Measurements from ENCODE around the gene GSK3B.

The GSK3B gene

DNA sequence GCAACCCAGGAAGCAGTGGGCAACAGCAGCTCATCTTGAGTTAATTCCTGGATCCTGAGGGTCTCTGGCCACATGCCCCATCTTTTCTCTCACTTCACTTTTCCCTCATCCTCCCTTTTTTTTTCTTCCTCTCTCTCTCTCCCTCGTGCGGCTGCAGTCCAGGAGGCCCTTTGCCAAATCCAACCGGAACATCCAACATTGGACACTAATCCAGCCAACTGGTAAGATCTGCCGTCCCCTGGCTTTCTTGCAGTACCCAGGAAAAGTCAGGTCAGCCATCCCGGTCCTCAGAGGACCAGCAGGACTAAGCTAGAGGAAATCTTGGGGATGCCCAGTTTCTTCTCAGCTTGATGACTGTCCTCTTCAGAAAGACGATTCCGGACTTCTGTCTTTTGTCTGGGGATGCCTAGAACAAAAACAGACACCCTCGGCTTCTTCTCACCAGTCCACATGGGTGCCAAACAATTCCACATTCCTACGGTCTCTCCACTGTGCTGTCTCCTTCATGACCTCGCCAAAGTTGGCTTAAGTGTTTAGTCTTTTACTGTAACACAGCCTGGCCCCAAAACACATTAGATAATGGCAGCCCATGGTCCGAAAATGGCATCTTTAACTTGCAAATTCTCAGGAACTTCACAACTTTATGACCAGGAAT, 115.6 kb downstream of the GSK3B start:
- H3K4me1 Mint-ChIP-seq (ENCODE audit: low read depth) = peaks cover 3% of the 10 kb centered on the region
- peaks cover 16% of the 10 kb centered on the region for H3K36me3 Mint-ChIP-seq (ENCODE audit: low read depth)
- no peak overlapping the region for H3K4me3 Mint-ChIP-seq
- H3K27me3 Mint-ChIP-seq (ENCODE audit: low read depth) = no peaks in the 10 kb centered on the region
- H3K9me3 Mint-ChIP-seq = peaks cover 7% of the 10 kb centered on the region
- H3K27ac Mint-ChIP-seq = no peak overlapping the region

DNA sequence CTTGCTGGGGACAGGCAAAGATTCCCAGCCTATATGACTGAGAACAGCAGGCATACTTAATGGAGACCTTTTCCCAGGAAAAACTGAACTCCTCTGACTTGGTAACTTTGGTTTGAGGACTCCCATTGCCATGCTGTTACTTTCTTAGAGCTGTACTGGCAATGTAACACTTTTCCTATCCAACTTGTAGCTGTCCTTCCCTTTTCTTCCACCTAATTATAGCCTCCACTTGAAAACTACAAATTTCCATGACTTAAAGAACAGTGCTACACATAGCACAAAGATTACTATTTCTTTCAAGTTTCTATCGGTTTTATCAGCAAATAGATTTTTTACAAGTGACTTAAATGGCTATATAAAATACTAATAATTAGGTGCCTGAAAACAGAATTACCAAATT, 116.9 kb downstream of the GSK3B start:
- H3K27ac Mint-ChIP-seq = no peak overlapping the region
- peaks cover under 1% of the 10 kb centered on the region for H3K9me3 Mint-ChIP-seq
- peaks cover 3% of the 10 kb centered on the region for H3K4me1 Mint-ChIP-seq (ENCODE audit: low read depth)
- no peaks in the 10 kb centered on the region for H3K27me3 Mint-ChIP-seq (ENCODE audit: low read depth)
- H3K4me3 Mint-ChIP-seq = no peak overlapping the region
- peaks cover 12% of the 10 kb centered on the region for H3K36me3 Mint-ChIP-seq (ENCODE audit: low read depth)

DNA sequence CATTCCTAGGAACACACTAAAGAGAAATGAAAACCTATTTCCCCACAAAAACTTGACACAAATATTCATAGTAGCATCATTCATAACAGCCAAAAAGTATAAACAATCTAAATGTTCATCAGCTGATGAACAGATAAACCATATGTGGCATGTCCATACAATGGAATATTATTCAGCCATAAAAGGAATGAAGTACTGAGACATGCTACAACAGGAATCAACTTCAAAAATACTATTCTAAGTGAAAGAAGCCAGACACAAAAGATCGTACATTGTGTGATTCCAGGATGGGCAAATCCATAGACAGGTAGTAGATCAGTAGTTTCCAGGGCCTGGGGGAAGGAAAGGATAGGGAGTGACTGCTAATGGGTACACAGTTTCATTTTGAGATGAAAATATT, 118.0 kb downstream of the GSK3B start:
- H3K4me1 Mint-ChIP-seq (ENCODE audit: low read depth) = peaks cover 6% of the 10 kb centered on the region
- H3K4me3 Mint-ChIP-seq = no peak overlapping the region
- H3K27ac Mint-ChIP-seq = no peak overlapping the region
- H3K9me3 Mint-ChIP-seq = no peaks in the 10 kb centered on the region
- H3K36me3 Mint-ChIP-seq (ENCODE audit: low read depth) = peaks cover 12% of the 10 kb centered on the region
- H3K27me3 Mint-ChIP-seq (ENCODE audit: low read depth) = no peaks in the 10 kb centered on the region

DNA sequence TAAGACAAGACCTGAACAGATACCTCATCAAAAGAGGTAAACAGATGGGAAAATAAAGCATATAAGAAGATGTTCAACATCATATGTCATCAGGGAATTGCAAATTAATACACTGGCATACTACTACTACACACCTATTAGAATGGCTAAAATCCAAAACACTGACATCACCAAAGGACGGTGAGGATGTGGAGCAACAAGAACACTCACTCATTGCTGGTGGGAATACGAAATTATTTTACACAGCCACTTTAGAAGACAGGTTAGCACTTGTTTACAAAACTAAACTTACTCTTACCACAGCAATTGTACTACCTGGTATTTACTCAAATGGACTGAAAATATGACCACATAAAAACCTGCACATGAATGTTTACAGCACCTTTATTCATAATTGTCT, 119.6 kb downstream of the GSK3B start:
- no peak overlapping the region for H3K27ac Mint-ChIP-seq
- no peaks in the 10 kb centered on the region for H3K27me3 Mint-ChIP-seq (ENCODE audit: low read depth)
- H3K4me3 Mint-ChIP-seq = no peak overlapping the region
- peaks cover 6% of the 10 kb centered on the region for H3K4me1 Mint-ChIP-seq (ENCODE audit: low read depth)
- H3K9me3 Mint-ChIP-seq = no peaks in the 10 kb centered on the region
- peaks cover 13% of the 10 kb centered on the region for H3K36me3 Mint-ChIP-seq (ENCODE audit: low read depth)

DNA sequence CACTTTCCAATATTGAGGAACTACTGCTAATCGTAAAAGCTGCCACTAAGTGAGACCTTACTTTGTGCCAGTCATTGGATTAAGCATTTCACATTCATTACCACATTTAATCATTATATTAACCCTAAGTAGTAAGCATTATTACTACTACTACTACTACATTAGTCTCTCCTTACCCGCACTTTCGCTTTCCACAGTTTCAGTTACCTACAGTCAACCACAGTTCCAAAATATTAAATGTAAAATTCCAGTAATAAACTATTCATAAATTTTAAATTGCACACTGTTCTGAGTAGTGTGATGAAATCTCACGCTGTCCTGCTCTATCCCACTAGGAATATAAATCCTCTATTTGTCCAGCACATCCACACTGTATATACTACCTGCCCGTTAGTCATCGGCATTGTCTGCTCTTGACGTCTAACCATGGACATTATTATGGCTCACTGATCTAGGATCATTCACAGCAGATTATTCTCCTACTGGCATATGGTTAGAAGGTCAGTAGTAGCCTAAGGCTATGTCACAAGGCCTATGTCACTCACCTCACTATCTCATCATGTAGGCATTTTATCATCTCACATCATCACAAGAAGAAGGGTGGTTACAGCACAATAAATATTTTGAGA, 121.1 kb downstream of the GSK3B start:
- no peaks in the 10 kb centered on the region for H3K9me3 Mint-ChIP-seq

DNA sequence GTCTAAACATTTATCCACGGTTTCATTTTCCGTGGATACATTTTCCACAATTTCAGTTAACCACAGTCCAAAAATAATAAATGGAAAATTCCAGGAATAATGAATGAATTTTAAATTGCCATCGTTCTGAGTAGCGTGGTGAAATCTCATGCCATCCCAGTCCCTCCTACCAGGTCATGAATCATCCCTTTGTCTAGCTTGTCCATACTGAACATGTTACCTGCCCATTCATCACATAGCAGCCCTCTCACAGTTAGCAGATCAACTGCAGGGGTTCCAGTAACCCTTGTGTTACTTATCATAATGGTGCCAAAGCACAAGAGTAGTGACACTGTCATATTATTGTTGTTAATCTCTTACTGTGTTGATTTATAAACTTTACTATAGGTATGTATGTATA, 124.5 kb downstream of the GSK3B start:
- Mint-ChIP-seq H3K36me3 (ENCODE audit: low read depth) (peaks cover 1% of the 10 kb centered on the region), H3K27me3 (ENCODE audit: low read depth) (no peaks in the 10 kb centered on the region), H3K9me3 (no peaks in the 10 kb centered on the region), H3K4me3 (no peak overlapping the region), H3K27ac (no peak overlapping the region), H3K4me1 (ENCODE audit: low read depth) (peaks cover 6% of the 10 kb centered on the region)

More for the DNA sequence above, 121.1 kb downstream of the GSK3B start:
- no peak overlapping the region for H3K27ac Mint-ChIP-seq
- H3K4me3 Mint-ChIP-seq = no peak overlapping the region
- H3K27me3 Mint-ChIP-seq (ENCODE audit: low read depth) = no peaks in the 10 kb centered on the region
- peaks cover 7% of the 10 kb centered on the region for H3K36me3 Mint-ChIP-seq (ENCODE audit: low read depth)
- H3K4me1 Mint-ChIP-seq (ENCODE audit: low read depth) = peaks cover 3% of the 10 kb centered on the region

DNA sequence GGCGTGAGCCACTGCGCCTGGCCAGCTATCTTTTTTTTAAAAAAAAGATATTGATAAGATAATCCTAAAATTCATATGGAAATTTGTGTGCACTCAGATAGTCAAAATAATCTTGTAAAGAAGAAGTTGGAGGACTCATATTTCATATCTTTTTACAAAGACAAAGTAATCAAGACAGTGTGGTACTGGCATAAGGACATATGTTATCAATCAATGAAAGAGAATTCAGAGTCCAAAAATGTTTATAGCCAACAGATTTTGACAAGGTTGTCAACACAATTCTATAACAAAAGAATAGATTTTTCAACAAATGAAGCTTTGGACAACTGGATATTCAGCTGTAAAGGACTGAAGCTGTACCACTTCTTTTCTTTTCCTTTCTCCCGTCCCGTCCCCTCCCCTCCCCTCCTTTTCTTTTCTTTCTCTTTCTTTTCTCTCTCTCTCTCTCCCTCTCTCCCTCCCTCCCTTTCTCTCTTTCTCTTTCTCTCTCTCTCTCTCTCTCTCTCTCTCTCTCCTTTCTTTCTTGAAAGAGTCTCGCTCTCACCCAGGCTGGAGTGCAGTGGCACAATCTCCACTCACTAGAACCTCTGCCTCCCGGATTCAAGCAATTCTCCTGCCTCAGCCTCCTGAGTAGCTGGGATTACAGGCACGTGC, 126.8 kb downstream of the GSK3B start:
- Mint-ChIP-seq H3K4me3 (no peak overlapping the region), H3K36me3 (ENCODE audit: low read depth) (peaks cover 4% of the 10 kb centered on the region), H3K27ac (no peak overlapping the region), H3K27me3 (ENCODE audit: low read depth) (no peaks in the 10 kb centered on the region), H3K4me1 (ENCODE audit: low read depth) (peaks cover 6% of the 10 kb centered on the region), H3K9me3 (no peaks in the 10 kb centered on the region)

DNA sequence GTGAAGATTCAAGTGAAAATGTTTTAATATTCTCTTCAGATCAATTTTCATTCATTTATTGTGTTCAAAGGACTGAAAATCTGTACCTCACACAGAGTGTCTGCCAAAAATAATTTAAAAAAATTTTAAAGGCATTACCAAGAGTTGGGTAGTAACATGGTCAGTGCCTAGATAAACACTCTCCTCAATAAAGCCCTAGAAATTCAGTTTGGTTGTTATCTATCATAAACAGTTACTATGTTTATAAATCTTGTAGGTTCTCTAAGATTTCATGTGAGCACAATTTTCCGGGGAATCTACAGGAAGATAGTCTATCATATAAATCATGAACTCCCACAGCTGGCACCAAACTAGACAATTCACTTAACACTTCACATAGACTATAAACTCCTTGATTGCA, 128.6 kb downstream of the GSK3B start:
- Mint-ChIP-seq H3K36me3 (ENCODE audit: low read depth) (peaks cover 7% of the 10 kb centered on the region), H3K27me3 (ENCODE audit: low read depth) (no peaks in the 10 kb centered on the region), H3K4me3 (no peak overlapping the region), H3K27ac (no peak overlapping the region), H3K9me3 (no peaks in the 10 kb centered on the region), H3K4me1 (ENCODE audit: low read depth) (peaks cover 3% of the 10 kb centered on the region)

DNA sequence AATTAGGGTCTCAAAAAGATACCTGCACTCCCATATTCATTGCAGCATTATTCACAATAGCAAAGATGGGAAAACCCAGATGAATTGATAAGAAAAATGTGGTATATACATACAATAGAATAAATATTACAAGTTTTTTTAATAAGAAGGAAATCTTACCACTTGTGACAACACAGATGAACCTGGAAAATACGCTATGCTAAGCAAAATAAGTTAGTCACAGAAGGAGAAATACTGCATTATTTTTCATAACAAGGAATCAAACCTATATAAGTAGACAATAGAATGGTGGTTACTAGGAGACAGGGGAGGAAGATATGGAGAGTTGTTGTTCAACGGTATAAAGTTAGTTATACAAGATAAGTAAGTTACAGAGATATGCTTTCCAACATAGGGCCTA, 130.0 kb downstream of the GSK3B start:
- Mint-ChIP-seq H3K36me3 (ENCODE audit: low read depth) (peaks cover 8% of the 10 kb centered on the region), H3K9me3 (no peaks in the 10 kb centered on the region), H3K27me3 (ENCODE audit: low read depth) (no peaks in the 10 kb centered on the region), H3K27ac (no peak overlapping the region), H3K4me3 (no peak overlapping the region), H3K4me1 (ENCODE audit: low read depth) (peaks cover 3% of the 10 kb centered on the region)

DNA sequence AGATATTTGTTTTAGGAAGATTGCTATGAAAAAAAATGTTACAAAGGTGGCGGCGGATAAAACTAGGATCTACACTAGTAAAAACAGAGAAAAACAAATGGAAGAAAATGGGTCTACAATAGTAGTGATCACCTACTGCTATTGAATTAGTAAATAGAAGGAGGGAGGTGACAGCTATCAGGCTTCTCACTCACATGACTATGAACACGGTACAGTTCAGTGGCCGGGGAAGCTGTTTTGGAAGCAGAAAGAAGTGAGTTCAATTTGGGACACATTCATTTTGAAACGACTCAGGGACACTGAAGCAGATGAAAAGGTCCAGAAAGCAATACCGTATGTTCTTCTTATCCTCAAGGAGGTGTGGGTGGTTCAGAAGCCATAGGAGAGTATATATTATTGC, 138.3 kb downstream of the GSK3B start:
- Mint-ChIP-seq H3K27me3 (ENCODE audit: low read depth) (no peaks in the 10 kb centered on the region), H3K9me3 (no peaks in the 10 kb centered on the region), H3K36me3 (ENCODE audit: low read depth) (peaks cover 7% of the 10 kb centered on the region), H3K27ac (no peak overlapping the region), H3K4me1 (ENCODE audit: low read depth) (no peaks in the 10 kb centered on the region), H3K4me3 (no peak overlapping the region)

DNA sequence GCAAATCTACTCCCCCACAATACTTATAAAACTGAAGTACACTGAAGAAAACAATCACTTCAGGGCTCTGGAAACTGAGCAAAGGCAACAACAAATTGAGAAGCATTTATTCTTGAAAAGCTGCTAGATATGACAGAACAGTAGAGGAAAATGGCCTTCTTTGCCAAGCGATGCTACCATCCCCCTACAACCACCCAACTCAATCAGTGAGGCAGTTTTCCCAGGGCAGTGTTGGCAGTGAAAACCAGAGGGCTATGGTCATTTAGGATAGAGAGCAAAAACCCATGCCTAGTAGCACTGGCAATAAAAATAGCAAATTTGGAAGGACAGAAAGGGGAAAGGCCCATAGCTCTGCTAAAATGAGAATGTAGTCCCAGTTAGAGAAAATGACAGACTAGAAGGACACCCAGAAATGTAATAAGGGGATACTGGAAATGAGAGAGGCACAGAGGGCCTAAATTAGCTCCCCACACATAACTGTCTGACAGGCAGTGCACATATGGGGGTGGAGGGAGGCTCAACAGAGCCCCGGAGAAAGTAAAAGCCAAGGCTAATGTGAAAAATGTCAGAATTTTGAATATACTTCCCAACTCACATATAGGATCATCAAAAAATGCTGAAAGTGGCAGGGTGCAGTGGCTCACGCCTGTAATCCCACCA, 143.5 kb downstream of the GSK3B start:
- H3K27me3 Mint-ChIP-seq (ENCODE audit: low read depth) = no peaks in the 10 kb centered on the region
- H3K4me3 Mint-ChIP-seq = no peak overlapping the region
- peaks cover 4% of the 10 kb centered on the region for H3K36me3 Mint-ChIP-seq (ENCODE audit: low read depth)
- H3K9me3 Mint-ChIP-seq = no peaks in the 10 kb centered on the region
- H3K4me1 Mint-ChIP-seq (ENCODE audit: low read depth) = no peaks in the 10 kb centered on the region
- no peak overlapping the region for H3K27ac Mint-ChIP-seq

DNA sequence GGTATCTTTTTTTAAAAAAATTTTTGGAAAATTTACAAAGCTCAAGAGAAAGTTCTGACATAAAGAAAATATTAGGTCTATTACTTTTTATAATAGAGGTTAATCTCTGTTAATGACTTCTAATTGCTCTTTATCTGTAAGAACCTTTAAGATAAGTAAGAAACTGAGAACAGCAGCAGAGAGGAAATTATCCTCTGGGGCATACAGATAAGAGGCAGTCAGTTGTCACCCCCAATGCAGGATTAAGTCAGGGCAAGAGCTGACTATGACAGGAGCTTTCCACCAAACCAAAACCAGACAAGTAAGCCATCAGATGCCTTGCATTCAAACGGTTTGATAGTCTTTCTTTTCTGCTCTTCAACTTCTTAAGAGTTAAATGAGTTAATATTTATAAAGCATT, 149.0 kb downstream of the GSK3B start:
- Mint-ChIP-seq H3K4me3 (no peak overlapping the region), H3K4me1 (ENCODE audit: low read depth) (peaks cover 17% of the 10 kb centered on the region), H3K36me3 (ENCODE audit: low read depth) (peaks cover 10% of the 10 kb centered on the region), H3K27me3 (ENCODE audit: low read depth) (no peaks in the 10 kb centered on the region), H3K9me3 (no peaks in the 10 kb centered on the region), H3K27ac (no peak overlapping the region)

DNA sequence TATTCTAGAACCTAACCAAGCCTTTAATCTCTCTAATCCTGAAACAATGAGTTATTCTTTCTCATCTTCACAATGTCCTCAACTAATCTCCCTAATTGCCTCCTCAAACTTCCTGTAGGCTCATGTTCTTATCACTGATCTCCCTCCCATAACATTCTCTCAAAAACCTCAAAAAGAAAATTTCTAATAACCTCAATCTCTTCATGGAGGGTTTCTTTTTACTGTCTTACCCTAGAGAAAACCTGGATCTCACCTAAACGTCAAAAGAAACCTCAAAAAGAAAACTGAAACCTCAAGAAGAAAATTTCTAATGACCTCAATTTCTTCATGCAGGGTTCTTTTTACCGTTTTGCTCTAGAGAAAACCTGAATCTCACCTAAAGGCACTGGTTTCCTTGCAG, 150.2 kb downstream of the GSK3B start:
- H3K27me3 Mint-ChIP-seq (ENCODE audit: low read depth) = no peaks in the 10 kb centered on the region
- H3K4me1 Mint-ChIP-seq (ENCODE audit: low read depth) = peaks cover 17% of the 10 kb centered on the region
- peaks cover 8% of the 10 kb centered on the region for H3K36me3 Mint-ChIP-seq (ENCODE audit: low read depth)
- no peaks in the 10 kb centered on the region for H3K9me3 Mint-ChIP-seq
- no peak overlapping the region for H3K4me3 Mint-ChIP-seq
- no peak overlapping the region for H3K27ac Mint-ChIP-seq

DNA sequence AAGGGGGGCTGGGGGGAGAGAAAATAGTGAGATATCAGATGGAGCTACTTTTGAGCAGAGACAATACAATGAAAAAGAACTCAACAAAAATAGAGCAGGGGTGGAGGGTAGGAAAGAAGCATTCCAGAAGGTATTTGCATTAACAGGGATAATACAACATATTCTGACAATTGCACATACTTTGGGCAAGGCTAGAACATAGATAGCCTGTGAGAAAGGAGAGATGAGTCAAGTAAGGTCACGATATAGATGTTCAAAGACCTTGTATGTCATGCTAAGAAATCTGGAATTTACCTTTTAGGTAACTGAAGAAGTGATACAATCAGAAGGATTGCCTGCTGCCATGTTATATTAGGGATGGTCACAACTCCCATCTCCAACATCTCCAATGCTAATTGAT, 155.2 kb downstream of the GSK3B start:
- Mint-ChIP-seq H3K4me3 (no peak overlapping the region), H3K9me3 (no peaks in the 10 kb centered on the region), H3K4me1 (ENCODE audit: low read depth) (peaks cover 22% of the 10 kb centered on the region), H3K27me3 (ENCODE audit: low read depth) (no peaks in the 10 kb centered on the region), H3K36me3 (ENCODE audit: low read depth) (peaks cover 4% of the 10 kb centered on the region), H3K27ac (no peak overlapping the region)

DNA sequence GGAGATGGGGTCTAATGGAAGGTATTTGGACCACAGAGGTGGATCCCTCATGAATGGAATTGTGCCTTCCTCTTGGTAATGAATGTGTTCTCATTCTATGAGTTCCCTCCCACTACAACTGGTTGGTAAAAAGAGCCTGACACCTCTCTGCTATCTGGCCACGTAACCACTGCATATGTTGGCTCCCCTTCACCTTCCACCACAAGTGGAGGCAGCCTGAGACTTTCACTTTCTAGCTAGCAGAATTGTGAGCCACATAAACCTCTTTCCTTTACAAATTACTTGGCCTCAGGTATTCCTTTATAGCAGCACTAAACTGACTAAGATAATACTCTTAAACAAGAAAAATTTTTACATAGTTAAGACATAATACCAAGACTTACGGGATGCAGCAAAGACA, 157.0 kb downstream of the GSK3B start:
- Mint-ChIP-seq H3K4me3 (no peak overlapping the region), H3K27ac (no peak overlapping the region), H3K36me3 (ENCODE audit: low read depth) (no peaks in the 10 kb centered on the region), H3K27me3 (ENCODE audit: low read depth) (no peaks in the 10 kb centered on the region), H3K9me3 (no peaks in the 10 kb centered on the region), H3K4me1 (ENCODE audit: low read depth) (peaks cover 16% of the 10 kb centered on the region)
